ENCODE data around the gene OSBPL2. TPM values are rescaled to one million over a fixed set of nuclear protein-coding genes. Genes with fewer than 3 reads are reported as not detected.
A peak's percentile ranks its signal among the peaks of the same experiment; 100 is the strongest.

The OSBPL2 gene
- total RNA-seq, 1 experiment from 2014 or later, result 26.3 TPM

GRCh38 chr20:62306414-62307187, 68.3 kb downstream of the OSBPL2 start:
- no peak for DNase-seq (ENCODE audit: low spot score)
- no TSS peak for BruUV-seq (replicated peaks)
- intact Hi-C loops (cut with micrococcal nuclease; ENCODE audit: unreplicated experiment), result no loop called here
- no peak overlapping the region for H3K4me3 ChIP-seq (ENCODE audit: low read depth, low read length, poor library complexity, severe bottlenecking)
- no peaks in the 10 kb centered on the region for H3K9me3 ChIP-seq (ENCODE audit: low read depth, low read length, poor library complexity, severe bottlenecking)
- TF ChIP-seq CTCF (conservative IDR thresholded peaks at IDR 0.05; ENCODE audit: low read depth, low read length) (no peak), EZH2 (IDR thresholded peaks at IDR 0.05; ENCODE audit: borderline replicate concordance, low read depth, low read length, poor library complexity, severe bottlenecking) (no peak)
- ChIA-PET CTCF (no interaction called here), POLR2A (ENCODE audit: low non-redundant PET) (no interaction called here)
- H3K27me3 ChIP-seq (replicated peaks; ENCODE audit: insufficient read depth, low read depth, low read length, poor library complexity), result no peaks in the 10 kb centered on the region
- H3K36me3 ChIP-seq (ENCODE audit: insufficient read depth, low read length, poor library complexity, severe bottlenecking), result peaks cover 50% of the 10 kb centered on the region
- peak overlapping the region; percentile 23 for H3K27ac ChIP-seq (ENCODE audit: low read depth, low read length, poor library complexity, severe bottlenecking)
- peaks cover 18% of the 10 kb centered on the region for H3K4me1 ChIP-seq (ENCODE audit: insufficient read depth, low read length, poor library complexity, severe bottlenecking)

GRCh38 chr20:62307226-62308101, 69.1 kb downstream of the OSBPL2 start:
- ChIA-PET POLR2A (ENCODE audit: low non-redundant PET) (no interaction called here), CTCF (no interaction called here)
- Histone ChIP-seq H3K27ac (ENCODE audit: low read depth, low read length, poor library complexity, severe bottlenecking) (no peak overlapping the region), H3K9me3 (ENCODE audit: low read depth, low read length, poor library complexity, severe bottlenecking) (no peaks in the 10 kb centered on the region), H3K4me1 (ENCODE audit: insufficient read depth, low read length, poor library complexity, severe bottlenecking) (peaks cover 18% of the 10 kb centered on the region), H3K36me3 (ENCODE audit: insufficient read depth, low read length, poor library complexity, severe bottlenecking) (peaks cover 50% of the 10 kb centered on the region), H3K27me3 (replicated peaks; ENCODE audit: insufficient read depth, low read depth, low read length, poor library complexity) (no peaks in the 10 kb centered on the region), H3K4me3 (ENCODE audit: low read depth, low read length, poor library complexity, severe bottlenecking) (no peak overlapping the region)
- intact Hi-C loops (cut with micrococcal nuclease; ENCODE audit: unreplicated experiment), result no loop called here
- BruUV-seq (replicated peaks), result no TSS peak
- DNase-seq (ENCODE audit: low spot score), result no peak
- TF ChIP-seq CTCF (conservative IDR thresholded peaks at IDR 0.05; ENCODE audit: low read depth, low read length) (no peak), EZH2 (IDR thresholded peaks at IDR 0.05; ENCODE audit: borderline replicate concordance, low read depth, low read length, poor library complexity, severe bottlenecking) (no peak)

GRCh38 chr20:62308102-62308822, 69.9 kb downstream of the OSBPL2 start:
- CTCF ChIA-PET, result interaction anchor here (0.5 kb wide), 1 partner anchor 35 kb away, joined by 5 read pairs; no protein-coding TSS in a partner anchor
- BruUV-seq (replicated peaks), result TSS peak; percentile 12
- no peaks in the 10 kb centered on the region for H3K27me3 ChIP-seq (replicated peaks; ENCODE audit: insufficient read depth, low read depth, low read length, poor library complexity)
- H3K27ac ChIP-seq (ENCODE audit: low read depth, low read length, poor library complexity, severe bottlenecking), result no peak overlapping the region
- no peak for DNase-seq (ENCODE audit: low spot score)
- POLR2A ChIA-PET (ENCODE audit: low non-redundant PET), result no interaction called here
- TF ChIP-seq EZH2 (IDR thresholded peaks at IDR 0.05; ENCODE audit: borderline replicate concordance, low read depth, low read length, poor library complexity, severe bottlenecking), result no peak
- TF ChIP-seq CTCF (conservative IDR thresholded peaks at IDR 0.05; ENCODE audit: low read depth, low read length), result no peak
- H3K4me3 ChIP-seq (ENCODE audit: low read depth, low read length, poor library complexity, severe bottlenecking), result no peak overlapping the region
- peaks cover 18% of the 10 kb centered on the region for H3K4me1 ChIP-seq (ENCODE audit: insufficient read depth, low read length, poor library complexity, severe bottlenecking)
- peaks cover 50% of the 10 kb centered on the region for H3K36me3 ChIP-seq (ENCODE audit: insufficient read depth, low read length, poor library complexity, severe bottlenecking)
- intact Hi-C loops (cut with micrococcal nuclease; ENCODE audit: unreplicated experiment), result no loop called here
- H3K9me3 ChIP-seq (ENCODE audit: low read depth, low read length, poor library complexity, severe bottlenecking), result no peaks in the 10 kb centered on the region
